Breast epithelium (tissue), 4 donors: Measurements from ENCODE around the gene FGF11. TPM values are rescaled to one million over a fixed set of nuclear protein-coding genes. Genes with fewer than 3 reads are reported as not detected.
A peak's percentile ranks its signal among the peaks of the same experiment; 100 is the strongest.

Source experiments
- DNase-seq, 2 donors: peaks; one replicate each; pipeline ENCODE4 v3.0.0-alpha.2; 2019; ENCODE audit warnings: low spot score in 2 of 2
- H3K27ac ChIP-seq, 2 donors: fragments of 200-600 bp; sonication (generic) in 1 of 2; one replicate each; pipeline ENCODE4 v1.5.1; 2016 to 2019; ENCODE audit warnings: mild to moderate bottlenecking in 1 of 2
- H3K27me3 ChIP-seq, 2 donors: fragments of 200-600 bp; sonication (generic) in 1 of 2; one replicate each; pipeline versions ENCODE4 v1.5.1 to v1.6.0; 2017 to 2019; ENCODE audit warnings: control low read depth in 1 of 2, mild to moderate bottlenecking in 1 of 2
- H3K36me3 ChIP-seq: fragments of 200-600 bp; one replicate; pipeline ENCODE4 v1.5.1; 2019
- H3K4me1 ChIP-seq, 2 donors: fragments of 200-600 bp; sonication (generic); one replicate each; pipeline ENCODE4 v1.5.1; 2016 to 2019; ENCODE audit warnings: control low read depth in 1 of 2
- H3K4me3 ChIP-seq, 3 donors: fragments of 200-600 bp; sonication (generic); 1 replicate in 2 of 3; 2 replicates in 1 of 3; pipeline ENCODE4 v1.5.1; 2016 to 2019; ENCODE audit warnings: mild to moderate bottlenecking in 3 of 3, moderate library complexity in 2 of 3
- H3K9me3 ChIP-seq, 2 donors: fragments of 200-600 bp; sonication (generic) in 1 of 2; one replicate each; pipeline ENCODE4 v1.5.1; 2016 to 2019; ENCODE audit warnings: control low read depth in 1 of 2
- CTCF ChIP-seq, 3 donors: fragments of 450-650 bp; IDR thresholded peaks; one replicate each; pipeline ENCODE4 v1.5.1; 2016 to 2017; ENCODE audit warnings: antibody characterized with exemption in 3 of 3, mild to moderate bottlenecking in 3 of 3, moderate library complexity in 3 of 3
- POLR2A ChIP-seq: fragments of 450-650 bp; IDR thresholded peaks from one replicate; pipeline ENCODE4 v1.6.1; 2016; ENCODE audit warnings: antibody characterized with exemption, mild to moderate bottlenecking, moderate library complexity
- POLR2AphosphoS5 ChIP-seq, 3 donors: sonication (generic); formaldehyde crosslinking; IDR thresholded peaks; one replicate each; pipeline ENCODE4 v1.6.1; 2017; ENCODE audit warnings: antibody characterized with exemption in 3 of 3
- intact Hi-C: fragments of 100-400 bp; cut with DNase I; formaldehyde crosslinking; loops from one replicate; pipeline ENCODE4 v1.15.1; 2023; ENCODE audit warnings: low total_unique reads
- total RNA-seq, 3 donors: library from RNA; depleted of rRNA; stranded (reverse); fragments of >200 nt; gene quantifications; one replicate each; pipeline ENCODE4 v1.1.0, GENCODE V29; 2016

Gene FGF11
- total RNA-seq, 3 donors from 2014 or later: 2.1 to 2.9 (median 2.9) TPM

GRCh38 chr17:7459961-7460545, 20.7 kb downstream of the FGF11 start:
- Histone ChIP-seq H3K27ac (no peak overlapping the region), H3K4me3 (no peak overlapping the region), H3K4me1 (no peaks in the 10 kb centered on the region), H3K27me3 (no peaks in the 10 kb centered on the region), H3K36me3 (no peaks in the 10 kb centered on the region), H3K9me3 (no peaks in the 10 kb centered on the region)
- TF ChIP-seq CTCF (IDR thresholded peaks at IDR 0.05) (no peak), POLR2A (no peak), POLR2AphosphoS5 (IDR thresholded peaks at IDR 0.05) (no peak)
- intact Hi-C loops: no loop called here
- no peak for DNase-seq

GRCh38 chr17:7460850-7461660, 21.7 kb downstream of the FGF11 start:
- Histone ChIP-seq H3K4me1 (no peaks in the 10 kb centered on the region), H3K36me3 (no peaks in the 10 kb centered on the region), H3K4me3 (no peak overlapping the region), H3K27me3 (no peaks in the 10 kb centered on the region), H3K27ac (peak overlapping the region in 1 of 2 donors; percentile 70), H3K9me3 (no peaks in the 10 kb centered on the region)
- TF ChIP-seq POLR2A: no peak
- no peak for DNase-seq
- intact Hi-C loops: no loop called here

GRCh38 chr17:7462474-7463371, 23.4 kb downstream of the FGF11 start:
- Histone ChIP-seq H3K4me1 (no peaks in the 10 kb centered on the region), H3K36me3 (no peaks in the 10 kb centered on the region), H3K27me3 (no peaks in the 10 kb centered on the region), H3K27ac (peak overlapping the region; percentile 70 to 73), H3K9me3 (no peaks in the 10 kb centered on the region), H3K4me3 (no peak overlapping the region)
- intact Hi-C loops: no loop called here
- TF ChIP-seq CTCF (IDR thresholded peaks at IDR 0.05) (no peak), POLR2A (no peak), POLR2AphosphoS5 (IDR thresholded peaks at IDR 0.05) (no peak)
- no peak for DNase-seq

- H3K4me1 ChIP-seq: no peaks in the 10 kb centered on the region
- DNase-seq: no peak
- no peak overlapping the region for H3K4me3 ChIP-seq
- H3K27ac ChIP-seq: peak overlapping the region; percentile 70 to 73
- H3K9me3 ChIP-seq: no peaks in the 10 kb centered on the region
- H3K27me3 ChIP-seq: no peaks in the 10 kb centered on the region
- intact Hi-C loops: no loop called here
- TF ChIP-seq POLR2AphosphoS5 (IDR thresholded peaks at IDR 0.05) (no peak), POLR2A (no peak), CTCF (IDR thresholded peaks at IDR 0.05) (no peak)
- H3K36me3 ChIP-seq: no peaks in the 10 kb centered on the region
Measured at GRCh38 chr17:7463372-7463846, 24.1 kb downstream of the FGF11 start.

- no peaks in the 10 kb centered on the region for H3K9me3 ChIP-seq
- intact Hi-C loops: no loop called here
- H3K4me1 ChIP-seq: no peaks in the 10 kb centered on the region
- no peaks in the 10 kb centered on the region for H3K36me3 ChIP-seq
- peak overlapping the region; percentile 70 to 73 for H3K27ac ChIP-seq
- peak in 1 of 2 donors; percentile 62 for DNase-seq
- no peak overlapping the region for H3K4me3 ChIP-seq
- TF ChIP-seq POLR2A (no peak), CTCF (IDR thresholded peaks at IDR 0.05) (no peak), POLR2AphosphoS5 (IDR thresholded peaks at IDR 0.05) (no peak)
- H3K27me3 ChIP-seq: no peaks in the 10 kb centered on the region
Measured at GRCh38 chr17:7464081-7464480, 24.8 kb downstream of the FGF11 start.
